Eye (tissue), 1 donor: Measurements from ENCODE around the gene MAP2K7.
"Not testable (repeated sequence)": the region's sequence is repeated elsewhere in the genome, so short reads cannot be mapped to it uniquely, and the experiment has no call there.

Experiments used
- DNase-seq: peaks from one replicate; pipeline ENCODE4 v3.0.0-alpha.2; 2015

MAP2K7 gene

DNA sequence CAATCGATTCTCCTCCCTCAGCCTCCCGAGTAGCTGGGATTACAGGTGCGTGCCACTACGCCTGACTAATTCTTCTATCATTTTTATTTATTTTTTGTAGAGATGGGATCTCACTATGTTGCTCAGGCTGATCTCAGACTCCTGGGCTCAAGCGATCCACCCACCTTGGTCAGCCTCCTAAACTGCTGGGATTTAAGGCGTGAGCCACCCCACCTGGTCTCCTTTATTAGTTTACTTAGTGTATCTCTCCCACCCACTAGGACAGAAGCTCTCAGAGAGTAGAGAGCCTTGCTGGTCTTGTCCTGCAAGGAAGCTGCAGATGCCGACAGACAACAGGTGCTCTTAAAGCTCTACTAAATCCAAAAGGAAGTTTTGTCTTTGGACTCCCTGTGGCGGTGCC lies 17.9 kb upstream of the MAP2K7 start:
- no peak for DNase-seq

DNA sequence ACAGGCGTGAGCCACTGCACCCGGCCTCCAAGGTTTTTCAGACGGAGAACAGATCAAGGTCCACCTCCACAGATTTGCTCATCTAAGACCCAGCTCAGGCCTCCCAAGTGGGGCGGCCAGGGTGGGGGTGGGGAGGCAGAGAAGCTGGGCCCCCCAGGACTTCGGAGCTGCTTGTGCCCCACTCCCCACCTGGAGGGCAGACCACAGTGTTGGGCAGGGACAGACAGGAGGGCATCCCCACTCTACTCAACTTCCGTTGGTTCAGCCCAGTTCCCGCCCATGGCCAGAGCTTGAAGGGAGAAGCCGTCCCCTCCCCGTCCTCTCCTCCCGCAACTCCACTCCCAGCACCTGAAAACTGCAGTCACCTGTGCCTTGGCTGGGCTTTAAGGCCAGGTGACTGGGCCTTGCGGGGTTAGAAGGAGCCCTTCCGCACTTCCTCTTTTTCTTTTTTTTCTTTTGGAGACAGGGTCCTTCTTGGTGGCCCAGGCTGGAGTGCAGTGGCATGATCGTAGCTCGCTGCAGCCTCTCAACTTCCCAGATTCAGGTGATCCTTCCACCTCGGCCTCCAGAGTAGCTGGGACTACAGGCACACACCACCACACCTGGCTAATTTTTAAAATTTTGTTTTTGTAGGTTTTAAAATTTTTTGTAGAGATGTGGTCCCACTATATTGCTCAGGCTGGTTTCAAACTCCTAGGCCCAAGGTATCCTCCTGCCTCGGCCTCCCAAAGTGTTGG lies 16.1 kb upstream of the MAP2K7 start:
- DNase-seq: no peak

DNA sequence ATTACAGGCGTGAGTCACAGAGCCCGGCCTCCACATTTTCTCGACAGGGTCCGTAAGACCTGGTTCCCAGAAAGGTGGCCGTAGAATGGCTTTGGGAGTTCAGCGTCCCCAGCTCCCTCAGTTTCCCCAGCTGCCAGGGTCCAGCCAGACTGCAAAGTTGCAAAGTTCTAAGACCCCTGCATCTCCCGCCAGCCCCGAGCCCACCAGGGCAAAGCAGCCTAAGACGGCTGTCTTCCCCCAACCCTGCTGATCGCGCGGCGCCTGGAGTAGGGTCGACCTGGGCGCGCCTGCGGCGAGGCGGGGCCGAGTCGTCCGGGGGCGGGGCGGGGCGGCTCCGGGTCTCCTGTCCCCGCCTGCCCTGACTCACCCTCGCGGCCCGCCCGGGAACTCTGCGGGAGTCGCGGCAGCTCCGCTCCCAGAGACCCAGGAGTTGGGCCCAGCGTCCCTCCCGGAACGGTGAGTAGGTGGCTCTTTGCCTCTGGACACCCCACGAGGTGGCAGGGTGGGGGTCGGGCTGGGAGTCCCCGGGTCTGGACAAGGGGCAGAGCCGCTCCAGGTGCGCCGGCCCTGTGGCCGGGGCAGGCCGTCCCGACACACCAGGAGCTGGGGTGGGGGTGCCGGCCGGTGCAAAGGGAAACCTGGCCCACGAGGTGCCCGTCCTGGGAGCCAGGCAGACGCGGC lies 15.4 kb upstream of the MAP2K7 start, which contains the start of gene LRRC8E:
TSS of gene LRRC8E (plus strand) at position 366 of the 681 bp plus-strand sequence. CDS start 7,094 bp downstream, outside the sequence.
- peak; percentile 51 for DNase-seq

DNA sequence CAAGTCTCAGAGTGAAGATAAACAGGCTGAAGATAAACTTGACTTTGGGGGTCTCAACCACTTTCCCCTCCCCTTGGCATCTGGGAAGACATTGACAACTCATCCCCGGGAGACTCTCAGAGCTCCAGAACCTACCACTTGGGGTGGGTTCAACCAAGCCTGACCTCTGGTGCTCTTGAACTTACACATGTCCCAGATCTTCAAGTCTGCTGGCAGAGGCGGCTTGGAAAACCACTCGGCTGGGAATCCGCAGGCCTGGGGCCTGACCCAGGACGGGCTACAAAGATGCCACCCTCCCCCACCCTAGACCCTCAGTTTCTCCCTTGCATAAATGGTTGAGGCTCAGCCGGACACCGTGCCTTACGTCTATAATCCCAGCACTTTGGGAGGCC lies 14.9 kb upstream of the MAP2K7 start:
- no peak for DNase-seq

DNA sequence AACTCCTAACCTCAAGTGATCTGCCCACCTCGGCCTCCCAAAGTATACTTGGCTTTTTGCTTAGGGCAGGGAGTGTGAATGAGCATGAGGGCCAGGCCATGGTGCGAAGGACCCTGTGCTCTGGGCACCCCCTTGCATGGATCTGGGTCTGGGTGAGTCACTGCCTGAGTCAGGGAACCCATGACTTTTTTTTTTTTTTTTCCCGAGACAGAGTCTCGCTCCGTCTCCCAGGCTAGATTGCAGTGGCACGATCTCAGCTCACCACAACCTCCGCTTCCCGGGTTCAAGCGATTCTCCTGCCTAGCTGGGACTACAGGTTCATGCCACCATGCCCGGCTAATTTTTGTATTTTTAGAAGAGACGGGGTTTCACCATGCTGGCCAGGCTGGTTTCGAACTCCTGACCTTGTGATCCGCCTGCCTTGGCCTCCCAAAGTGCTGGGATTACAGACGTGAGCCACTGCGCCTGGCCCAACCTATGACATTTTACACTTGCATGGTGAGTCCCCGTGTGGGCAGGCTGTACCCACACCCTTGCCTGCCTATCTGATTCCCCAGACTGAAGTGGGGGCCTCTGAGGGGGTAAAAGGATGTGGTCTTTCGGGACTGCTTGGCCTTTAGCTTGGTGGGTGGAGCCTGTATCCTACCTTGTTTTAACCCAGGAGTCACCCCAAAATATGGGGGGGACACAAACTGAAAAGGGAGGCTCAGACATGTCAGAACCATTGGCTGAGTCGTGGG lies 10.1 kb upstream of the MAP2K7 start:
- DNase-seq: not testable (repeated sequence)

DNA sequence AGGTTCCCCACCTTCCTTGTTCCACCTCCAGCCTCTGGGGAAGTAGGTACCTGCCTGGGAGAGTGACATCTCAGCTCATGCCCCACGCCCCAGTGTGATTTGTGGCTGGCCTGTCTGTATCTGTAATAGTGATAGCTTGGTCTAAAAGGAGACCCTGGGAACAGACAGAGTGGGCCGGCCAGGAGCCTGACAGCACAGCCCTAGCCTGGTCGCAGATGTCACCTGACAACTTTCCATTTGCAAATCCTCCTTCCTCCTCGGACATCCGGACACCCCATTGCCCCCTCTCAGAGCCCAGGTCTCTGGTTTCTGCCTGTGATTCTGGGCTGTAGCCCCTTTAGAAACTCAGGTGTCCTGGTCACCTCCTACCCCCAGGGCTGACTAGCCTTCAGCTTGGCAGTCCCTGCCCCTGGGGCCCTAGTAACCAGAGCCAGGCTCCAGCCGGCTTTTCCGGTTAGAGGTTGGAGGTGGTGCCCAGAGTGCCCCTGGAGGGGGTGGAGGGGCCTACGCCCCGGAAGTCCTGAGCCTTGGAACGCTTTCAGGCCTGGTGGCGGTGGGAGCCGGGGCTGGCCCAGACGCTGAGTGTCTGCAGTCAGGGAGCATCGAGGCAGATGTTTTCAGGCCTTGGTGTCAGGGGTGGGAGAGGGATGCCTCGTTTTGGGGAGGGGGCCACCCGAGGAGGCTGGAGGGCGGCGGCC lies 8.9 kb upstream of the MAP2K7 start:
- no peak for DNase-seq

DNA sequence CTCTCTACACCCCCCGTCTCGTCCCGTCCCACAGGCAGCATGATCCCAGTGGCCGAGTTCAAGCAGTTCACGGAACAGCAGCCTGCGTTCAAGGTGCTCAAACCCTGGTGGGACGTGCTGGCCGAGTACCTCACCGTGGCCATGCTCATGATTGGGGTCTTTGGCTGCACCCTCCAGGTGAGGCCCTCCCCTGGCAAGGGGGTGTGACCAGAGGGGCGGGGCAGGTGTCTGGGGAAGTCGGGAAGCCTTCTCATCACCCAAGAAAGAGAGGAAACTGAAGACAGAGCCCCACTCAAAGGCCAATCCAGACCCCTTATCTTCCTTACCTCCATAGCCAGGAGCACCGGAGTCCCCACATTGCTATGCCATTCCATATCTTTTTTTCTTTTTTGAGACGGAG lies 8.1 kb upstream of the MAP2K7 start:
- no peak for DNase-seq

DNA sequence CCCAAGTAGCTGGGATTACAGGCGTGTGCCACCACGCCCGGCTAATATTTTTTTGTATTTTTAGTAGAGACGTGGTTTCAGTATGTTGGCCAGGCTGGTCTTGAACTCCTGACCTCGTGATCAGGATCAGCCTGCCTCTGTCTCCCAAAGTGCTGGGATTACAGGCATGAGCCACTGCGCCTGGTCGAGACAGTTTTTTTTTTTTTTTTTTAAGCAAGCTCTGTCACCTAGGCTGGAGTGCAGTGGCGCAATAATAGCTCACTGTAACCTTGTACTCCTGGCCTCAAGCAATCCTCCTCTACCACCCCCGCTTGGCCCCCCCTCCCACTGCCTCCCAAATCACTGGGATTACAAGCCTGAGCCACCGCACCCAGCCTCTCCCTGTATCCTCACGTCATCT lies 6.4 kb upstream of the MAP2K7 start:
- no peak for DNase-seq

DNA sequence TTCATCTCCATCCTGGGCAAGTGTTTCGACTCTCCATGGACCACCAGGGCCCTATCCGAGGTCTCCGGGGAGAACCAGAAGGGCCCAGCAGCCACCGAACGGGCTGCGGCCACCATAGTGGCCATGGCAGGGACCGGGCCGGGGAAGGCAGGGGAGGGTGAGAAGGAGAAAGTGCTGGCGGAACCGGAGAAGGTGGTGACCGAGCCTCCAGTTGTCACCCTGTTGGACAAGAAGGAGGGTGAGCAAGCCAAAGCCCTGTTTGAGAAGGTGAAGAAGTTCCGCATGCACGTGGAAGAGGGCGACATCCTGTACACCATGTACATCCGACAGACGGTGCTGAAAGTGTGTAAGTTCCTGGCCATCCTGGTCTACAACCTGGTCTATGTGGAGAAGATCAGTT lies 4.7 kb upstream of the MAP2K7 start:
- no peak for DNase-seq

DNA sequence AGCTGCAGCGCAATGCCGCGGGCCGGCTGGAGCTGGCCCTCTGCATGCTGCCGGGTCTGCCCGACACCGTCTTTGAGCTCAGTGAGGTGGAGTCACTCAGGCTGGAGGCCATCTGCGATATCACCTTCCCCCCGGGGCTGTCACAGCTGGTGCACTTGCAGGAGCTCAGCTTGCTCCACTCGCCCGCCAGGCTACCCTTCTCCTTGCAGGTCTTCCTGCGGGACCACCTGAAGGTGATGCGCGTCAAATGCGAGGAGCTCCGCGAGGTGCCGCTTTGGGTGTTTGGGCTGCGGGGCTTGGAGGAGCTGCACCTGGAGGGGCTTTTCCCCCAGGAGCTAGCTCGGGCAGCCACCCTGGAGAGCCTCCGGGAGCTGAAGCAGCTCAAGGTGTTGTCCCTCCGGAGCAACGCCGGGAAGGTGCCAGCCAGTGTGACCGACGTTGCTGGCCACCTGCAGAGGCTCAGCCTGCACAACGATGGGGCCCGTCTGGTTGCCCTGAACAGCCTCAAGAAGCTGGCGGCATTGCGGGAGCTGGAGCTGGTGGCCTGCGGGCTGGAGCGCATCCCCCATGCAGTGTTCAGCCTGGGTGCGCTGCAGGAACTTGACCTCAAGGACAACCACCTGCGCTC lies 3.8 kb upstream of the MAP2K7 start:
- no peak for DNase-seq

DNA sequence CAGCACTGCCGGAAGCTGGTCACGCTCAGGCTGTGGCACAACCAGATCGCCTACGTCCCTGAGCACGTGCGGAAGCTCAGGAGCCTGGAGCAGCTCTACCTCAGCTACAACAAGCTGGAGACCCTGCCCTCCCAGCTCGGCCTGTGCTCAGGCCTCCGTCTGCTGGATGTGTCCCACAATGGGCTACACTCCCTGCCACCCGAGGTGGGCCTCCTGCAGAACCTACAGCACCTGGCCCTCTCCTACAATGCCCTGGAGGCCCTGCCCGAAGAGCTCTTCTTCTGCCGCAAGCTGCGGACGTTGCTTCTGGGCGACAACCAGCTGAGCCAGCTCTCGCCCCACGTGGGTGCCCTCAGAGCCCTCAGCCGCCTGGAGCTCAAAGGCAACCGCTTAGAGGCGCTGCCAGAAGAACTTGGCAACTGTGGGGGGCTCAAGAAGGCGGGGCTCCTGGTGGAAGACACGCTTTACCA lies 3.2 kb upstream of the MAP2K7 start:
- DNase-seq: no peak

DNA sequence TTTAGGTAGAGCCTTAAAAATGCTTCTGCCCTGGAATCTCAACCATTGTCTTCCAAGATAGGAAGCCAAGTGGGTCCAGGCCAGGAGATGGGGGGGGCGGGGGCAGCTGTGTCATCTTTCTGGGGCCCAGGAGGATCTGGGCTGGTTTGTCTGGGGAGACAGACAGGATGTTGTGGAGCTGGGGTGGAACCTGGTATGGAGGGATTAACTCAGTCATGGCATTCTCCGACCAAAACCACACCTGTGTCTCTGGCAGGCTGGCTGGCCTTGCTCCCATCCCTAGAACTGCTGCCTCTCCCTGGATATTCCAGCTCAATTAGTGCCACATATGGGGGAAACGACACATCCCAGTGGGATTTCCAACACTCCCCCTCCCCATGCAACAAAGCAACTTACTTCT lies 2.7 kb upstream of the MAP2K7 start:
- DNase-seq: no peak

DNA sequence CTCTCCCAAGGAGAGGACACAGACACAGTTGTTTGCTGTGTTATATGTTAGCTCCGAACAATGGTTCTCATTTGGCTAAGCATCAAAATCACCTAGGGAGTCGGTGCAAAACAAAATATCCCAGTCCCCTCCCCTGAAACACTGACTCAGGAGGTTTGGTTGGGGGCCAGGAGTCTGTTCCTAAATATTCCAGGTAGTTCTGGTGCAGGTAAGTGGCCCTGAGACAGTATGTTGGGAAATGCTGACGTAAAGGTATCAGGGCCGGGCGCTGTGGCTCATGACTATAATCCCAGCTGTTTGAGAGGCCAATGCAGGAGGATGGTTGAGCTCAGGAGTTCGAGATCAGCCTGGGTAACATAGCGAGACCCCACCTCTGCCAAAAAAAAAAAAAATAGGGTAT lies 2.3 kb upstream of the MAP2K7 start:
- DNase-seq: no peak

DNA sequence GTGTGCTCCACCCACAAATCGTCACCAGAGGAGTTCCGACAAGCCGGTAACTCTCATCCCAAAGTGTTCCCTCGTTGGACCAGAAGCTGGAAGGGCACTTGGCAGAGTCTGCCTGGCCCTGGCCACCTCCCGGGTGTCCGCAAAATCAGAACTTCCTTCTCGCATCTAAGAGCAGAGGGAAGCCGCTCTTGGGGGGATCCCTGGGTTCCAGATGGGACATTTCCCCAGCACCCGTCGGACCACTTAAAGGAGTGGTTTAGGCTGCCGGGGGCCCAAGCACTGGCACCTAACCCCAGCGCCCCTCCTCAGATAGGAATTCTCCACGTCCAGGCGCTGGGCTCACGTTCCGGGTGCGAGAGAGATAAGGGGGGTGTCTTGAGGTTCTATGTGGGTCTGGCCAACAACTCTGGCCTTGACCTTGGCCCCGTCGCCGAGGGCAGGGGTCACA lies 857 bp upstream of the MAP2K7 start:
- DNase-seq: no peak

DNA sequence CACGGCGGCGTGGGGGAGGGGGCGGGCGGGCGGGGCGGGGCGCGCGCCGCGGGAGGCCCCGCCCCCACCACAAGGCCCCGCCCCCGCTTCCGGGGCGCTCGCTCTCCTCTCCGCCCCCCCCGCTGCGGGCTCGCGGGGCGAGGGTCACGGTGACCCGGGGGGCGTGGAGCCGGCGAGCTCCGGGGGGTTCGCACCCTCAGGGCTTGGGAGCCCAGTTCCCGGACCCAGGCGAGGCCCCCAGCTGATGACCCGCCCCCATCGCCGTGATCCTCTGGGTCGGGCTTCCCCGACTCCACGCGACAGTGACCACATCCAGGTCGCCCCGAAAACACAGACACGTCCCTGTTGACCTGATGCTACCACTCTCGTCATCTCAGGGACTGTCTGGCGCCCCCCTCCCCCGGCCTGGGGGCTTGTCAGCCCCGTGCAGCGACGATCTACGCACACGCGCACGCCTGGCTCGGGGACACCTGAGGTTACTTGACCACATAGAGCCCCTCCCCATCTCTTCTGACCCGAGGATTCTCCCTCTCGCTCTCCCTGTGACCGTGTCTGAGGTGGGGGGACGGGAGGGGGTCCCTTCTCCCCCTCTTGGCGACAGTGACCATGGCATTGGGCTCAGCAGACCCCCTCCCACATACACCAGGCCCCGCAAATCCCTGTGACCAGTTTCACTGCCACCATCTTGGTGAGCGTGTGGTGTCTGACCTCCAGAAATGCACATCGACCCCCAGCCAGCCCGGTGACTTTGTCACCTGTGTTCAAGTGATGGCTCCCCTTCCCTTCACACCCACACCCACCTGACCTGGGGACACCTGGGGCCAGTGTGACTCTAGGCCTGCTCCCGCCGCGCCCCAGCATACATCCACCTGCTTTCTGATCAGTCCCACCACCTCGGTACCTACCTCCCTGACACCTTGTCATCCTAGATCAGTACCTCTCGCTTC lies 670 bp downstream of the MAP2K7 start:
- DNase-seq: peak; percentile 55

DNA sequence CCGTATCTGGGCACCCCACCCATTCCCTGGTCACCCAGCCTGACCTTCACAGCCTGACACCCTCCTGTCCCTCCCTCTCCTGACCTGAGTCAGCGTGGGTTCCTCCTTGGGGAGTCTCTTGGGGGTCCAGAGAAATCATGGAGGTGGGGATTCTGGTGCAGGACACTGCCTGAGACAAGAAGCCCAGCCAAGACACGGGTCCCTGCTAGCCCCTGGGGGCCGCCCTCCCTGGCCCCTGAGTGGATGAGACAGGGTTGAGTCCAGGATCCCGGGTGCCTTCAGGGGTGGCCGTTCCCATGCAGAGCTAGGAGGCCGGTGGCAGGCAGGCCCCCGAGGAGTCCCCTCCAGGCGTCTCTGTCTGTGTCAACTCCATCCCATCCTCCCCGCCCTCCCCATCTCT lies 1.6 kb downstream of the MAP2K7 start:
- DNase-seq: no peak

DNA sequence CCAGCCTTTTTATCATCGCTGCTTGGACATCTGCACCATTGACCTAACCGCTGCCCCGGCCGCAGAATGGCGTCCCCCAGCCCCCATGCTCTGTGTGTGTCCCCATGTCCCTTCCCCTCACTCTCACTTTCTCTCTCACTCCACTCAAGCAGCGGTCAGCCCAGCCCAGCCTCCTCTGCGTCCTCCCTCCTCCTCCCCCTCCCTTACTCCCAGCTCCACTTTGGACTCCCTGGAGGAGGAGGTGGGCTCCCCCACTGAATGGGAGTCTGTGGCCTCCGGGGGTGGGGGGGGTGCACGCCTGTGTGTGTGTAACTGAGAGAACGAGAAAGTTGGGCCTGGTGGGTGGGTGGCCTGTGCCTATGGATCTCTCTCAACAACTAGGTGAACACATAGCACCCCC lies 2.2 kb downstream of the MAP2K7 start:
- no peak for DNase-seq

DNA sequence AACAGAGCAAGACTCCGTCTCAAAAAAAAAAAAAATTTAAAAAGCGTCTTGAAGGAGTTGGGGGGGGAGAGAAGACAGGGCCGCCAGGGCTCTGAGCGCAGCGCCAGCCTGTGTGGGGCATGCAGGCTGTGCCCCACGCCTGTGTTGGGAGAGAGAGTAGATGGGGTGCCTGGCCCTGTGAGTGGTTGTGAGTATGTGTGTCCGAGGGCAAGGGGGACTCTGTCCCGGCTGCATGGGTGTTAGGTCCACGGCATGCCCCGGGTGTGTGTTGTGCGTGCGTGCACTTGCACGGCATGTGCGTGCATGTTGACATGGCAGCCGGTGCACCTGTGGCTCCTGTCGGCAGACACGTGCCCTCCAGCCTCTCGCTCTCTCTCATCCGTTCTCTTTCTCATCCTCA lies 3.4 kb downstream of the MAP2K7 start:
- no peak for DNase-seq

DNA sequence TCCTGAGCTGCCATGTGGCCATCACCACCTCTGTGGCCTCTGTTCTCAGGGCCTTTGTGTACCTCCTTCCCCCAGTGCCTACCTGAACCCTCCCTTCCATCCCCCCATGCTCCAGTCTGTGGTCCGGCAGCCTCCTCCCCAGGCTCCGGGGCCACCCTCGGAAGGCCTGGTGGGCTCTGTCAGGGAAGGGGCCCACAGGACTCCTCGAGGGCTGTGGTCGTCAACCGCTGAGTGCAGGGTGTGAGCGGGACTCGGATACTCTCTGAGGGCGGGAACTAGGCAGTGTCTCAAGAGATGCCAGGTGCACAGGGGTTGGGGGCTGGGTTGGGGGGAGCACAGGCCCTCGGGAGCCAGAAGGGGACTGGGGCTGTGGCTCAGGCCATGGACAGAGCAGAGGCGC lies 3.9 kb downstream of the MAP2K7 start:
- DNase-seq: no peak

DNA sequence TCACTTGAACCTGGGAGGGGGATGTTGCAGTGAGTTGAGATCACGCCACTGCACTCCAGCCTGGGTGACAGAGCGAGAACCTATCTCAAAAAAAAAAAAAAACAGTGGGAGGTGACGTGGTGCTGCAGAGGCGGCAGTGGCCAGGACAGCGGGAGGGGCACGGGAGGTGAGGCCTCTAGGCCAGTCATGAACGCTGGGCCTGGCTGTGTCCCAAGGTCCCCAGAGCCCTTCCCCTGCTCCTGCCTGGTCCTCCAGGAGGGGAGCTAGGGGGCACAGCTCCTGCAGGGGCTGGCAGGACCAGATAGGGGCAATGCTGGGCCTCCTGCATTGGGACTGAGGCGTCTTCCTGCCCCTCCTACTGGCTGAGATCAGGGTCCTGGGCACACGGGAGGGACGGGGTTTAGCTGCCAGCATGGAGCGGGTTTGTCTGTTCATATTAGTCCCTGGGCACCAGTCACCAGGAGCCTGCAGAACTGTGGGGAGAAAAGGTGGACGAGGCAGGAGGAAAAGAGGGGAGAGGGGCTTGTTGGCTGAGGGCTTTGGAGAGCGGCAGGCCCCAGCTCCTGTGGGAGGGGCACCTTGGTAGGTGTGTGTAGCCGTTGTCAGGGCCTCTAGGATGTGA lies 4.5 kb downstream of the MAP2K7 start:
- no peak for DNase-seq
